ENCODE results near the gene KRT78.

The KRT78 gene

DNA sequence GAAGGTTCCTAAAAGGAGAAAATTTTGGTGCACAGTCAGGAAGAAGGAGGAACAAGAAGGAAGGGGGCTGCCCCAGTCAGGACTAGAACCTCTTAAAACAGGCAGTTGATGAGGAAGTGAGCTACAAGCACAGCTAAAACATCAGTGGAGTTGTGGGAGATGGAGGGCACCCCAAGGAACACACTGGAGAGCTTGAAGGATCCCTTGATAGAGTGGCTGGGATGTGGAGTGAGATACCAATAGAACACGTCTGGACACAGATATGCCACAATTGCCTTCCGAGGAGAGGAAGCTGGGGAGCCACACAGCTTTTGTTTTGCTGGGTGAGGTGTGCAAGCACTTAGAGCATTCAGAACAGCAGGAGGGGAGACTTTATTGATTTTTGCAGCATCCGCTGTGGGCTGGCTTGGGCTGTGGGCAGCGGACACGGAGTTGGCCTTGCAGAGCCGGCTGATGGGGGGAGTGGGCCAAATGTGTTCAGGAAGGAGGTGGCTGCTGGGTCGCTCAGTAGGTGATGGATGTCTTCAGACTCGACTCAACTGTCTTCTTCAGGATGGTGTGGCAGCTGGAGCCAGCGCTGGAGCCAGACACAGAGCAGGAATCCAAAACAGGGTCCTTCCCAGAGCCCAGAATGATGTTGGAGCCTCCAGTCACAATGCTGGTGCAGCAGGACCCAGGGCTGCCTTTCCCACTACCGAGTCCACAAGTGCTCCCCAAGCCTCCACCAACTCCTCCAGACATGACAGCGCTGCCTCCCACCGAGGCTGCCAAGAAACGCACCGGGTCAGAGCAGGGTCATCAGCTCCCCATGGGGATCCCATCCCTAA lies 10.0 kb downstream of the KRT78 start:
- no peak for DNase-seq

DNA sequence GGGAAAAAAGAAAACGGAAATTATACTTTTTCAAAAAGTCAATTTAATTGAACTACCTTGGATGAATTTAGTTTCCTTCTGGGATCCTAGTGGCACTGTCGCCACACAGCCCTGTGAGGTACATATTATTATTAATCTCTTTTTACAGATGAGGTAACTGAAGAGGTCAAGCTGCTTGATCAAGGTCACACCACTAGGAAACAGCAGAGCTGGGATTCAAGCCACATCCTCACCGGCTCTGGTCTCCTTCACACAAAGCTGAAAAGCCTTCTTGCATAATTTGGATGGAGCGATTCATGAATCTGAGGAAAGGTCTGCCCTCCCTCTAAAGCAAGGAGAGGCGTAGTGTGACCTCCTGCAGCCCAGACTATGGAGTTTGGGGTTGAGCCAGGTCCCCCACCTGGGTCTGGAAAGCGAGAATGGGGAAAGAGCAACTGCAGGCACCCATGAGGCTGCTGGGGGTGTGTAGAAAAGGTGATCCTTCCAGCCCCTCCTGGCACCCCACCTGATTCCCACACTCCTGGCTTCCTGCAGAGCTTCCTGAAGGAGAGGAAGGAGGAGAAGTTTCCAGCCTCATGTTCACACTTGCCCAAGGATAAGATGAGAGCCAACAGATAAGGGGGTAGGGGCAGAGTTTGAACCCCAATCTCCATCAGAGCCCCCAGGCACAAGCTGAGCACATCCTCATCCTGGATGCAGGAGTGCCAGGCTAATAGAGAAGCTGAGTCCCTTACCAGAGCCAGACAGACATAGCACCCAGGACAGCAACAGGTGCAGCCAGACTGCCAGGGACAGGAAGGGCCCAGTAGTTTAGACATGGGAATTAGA lies 10.8 kb downstream of the KRT78 start:
- peak; percentile 6 for DNase-seq

DNA sequence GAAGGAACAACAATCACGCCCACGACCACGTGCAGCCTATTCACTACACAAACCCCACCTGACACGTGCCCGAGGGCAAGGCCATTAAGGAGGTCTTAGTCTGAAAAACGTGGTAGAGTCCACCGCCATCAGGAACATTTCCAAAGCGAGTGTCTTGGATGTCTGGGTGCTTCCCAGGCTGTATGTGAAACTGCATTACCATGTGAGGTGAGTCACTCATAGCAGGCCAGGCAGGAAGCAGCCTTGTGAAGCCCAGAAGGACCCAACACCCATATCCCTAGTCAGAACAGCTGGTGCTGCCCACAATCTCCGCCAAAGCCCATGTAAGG lies 11.4 kb downstream of the KRT78 start:
- DNase-seq: no peak

DNA sequence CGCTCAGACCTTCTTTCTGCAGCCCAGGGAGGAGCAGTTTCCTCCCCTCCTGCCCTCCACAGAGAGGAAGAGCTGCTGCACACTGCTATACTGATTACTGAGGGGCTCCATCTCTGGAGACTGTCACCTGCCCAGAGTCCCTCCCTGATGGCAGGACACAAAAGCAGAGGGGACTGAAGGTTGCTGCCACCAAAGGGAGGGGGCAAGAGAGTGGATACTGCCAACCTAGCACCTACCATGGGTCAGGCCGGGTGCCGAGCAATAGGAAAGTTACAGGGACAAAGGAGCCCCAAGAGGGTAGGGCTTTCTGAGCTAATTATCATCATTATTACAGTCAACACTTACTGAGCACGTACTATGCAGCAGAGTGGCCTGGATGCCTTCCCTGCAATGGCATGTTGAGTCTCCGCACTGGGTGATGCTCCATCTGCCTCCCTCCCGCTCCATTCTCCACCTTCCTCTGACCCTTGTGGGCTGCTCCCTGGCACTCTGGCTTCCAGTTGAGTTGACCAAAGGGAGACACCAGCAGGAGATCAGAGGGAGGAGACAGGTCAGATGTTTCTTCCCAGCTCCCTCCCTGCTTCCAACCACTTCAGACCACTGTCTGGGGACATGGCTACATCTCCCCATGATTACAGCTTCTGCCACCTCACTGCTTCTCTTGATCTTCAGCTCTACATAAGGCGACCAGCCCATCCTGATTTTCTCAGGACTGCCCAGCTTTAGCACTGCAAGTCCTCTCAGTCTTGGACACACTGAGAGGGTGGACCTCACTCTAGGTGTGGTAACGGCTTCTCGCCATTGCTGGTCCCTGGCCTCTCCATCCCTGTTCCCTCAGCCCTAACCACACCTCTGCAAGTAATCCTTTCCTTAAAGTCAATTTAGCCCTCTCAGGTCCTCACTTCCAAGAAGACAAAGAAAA lies 12.0 kb downstream of the KRT78 start:
- DNase-seq: no peak

DNA sequence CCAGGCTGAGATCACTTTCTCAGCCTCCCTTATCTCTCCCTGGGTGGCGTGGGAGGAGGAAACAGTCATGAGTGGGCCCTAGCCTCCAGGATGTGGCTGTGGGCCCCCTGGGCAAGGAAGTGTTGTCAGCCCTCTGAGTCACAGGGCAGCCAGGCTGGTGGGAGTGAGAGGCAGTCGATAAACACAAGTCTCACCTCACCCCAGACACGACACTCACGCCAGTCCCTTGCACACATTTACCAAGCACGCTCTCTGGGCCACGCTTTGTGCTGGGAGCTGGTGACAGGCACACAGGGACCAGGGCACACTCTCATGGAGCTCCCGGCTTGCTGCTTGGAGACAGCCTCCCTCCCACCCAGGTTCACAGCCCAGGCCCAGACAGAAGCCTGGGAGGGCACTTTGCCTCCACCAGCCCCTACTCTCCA lies 12.7 kb downstream of the KRT78 start:
- DNase-seq: no peak

DNA sequence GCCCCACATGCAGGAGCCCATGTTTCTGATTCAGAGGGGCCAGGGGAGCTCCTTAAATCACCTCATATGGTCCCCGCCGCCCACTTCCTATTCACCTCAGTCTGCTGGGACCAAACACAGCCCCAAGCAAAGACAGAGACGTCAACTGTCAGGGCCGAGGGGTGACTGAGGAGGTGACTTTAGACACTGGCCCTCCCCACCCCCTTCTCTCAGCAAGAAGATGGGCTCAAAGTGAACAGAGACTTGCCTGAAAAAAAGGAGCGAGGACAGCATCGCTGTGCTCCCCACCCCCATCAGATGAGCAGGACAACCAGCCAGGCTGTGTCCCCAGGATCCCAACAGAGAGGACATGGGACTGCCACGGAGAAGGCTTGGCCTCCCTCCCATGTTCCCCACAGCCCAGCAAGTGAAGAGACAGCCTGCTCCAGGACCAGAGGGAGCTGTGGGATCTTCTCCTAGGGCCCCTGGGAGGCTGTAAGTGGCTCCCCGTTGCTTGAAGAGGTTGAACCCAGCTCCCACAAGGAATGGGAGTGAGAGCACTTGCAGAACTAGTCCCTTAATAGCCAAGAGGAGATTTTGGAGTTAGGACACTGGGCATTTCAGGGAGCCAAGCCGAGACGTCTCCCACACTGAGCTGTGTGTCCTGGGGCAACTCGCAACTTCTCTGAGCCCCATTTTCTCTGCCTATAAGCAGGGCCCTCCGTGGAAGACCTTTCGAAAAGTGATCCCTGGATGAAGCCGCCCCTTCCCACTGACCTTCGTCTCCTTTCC lies 13.3 kb downstream of the KRT78 start:
- no peak for DNase-seq

DNA sequence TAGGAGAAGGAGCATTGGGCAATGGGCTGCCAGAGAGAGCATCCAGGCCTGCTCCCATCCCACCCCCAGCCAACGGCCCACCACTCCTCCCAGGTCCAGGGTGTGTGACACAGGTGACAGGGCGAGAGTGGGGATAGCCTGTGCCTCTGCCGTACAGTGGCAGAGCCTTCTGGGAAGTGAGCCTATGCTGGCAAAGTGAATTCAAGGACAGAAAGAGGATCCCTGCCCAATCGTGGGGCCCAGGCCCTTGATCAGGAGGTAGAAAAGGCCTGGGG lies 14.1 kb downstream of the KRT78 start:
- DNase-seq: no peak

DNA sequence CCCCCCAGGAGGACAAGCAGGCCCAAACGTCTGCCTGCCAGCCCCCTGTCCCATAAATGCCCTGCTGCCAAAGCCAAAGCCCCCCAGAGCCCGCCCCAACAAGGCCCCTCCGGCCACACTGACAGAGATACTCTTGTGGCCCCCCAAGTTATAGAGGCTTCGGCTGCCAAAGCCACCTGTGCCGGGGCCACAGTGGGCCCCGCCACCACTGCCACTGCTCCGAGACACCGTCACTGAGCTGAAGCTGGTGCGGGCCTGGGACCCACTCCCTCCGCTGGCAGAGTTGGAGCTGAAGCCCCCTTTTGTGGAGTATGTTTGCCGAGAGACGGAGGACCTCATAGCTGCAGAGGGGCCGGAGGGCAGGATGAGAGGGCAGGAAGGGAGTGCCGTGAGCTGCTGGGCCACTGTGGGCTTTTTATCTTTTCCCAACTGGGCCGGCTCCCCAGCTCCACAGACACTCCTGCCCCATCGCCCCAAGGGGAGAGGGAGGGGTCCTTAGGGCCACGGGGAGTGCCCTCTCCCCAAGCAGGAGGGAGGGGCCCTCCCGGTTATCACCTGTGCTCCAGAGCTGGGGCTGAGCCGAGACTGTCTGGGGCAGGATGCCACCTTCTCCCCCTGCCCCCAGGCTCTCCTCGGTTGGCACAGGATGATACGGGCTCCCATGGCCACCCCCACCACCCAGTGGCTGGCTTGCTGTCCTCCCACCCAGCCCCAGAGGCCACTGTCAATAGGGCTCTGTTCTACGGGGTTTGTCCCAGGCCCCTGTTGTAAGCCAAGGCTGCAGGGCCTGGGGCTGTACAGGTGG lies 14.7 kb downstream of the KRT78 start, which contains the start of gene KRT79:
KRT79 (minus strand) TSS at position 390 of the 805 bp plus-strand sequence; CDS start at position 339, 51 bp downstream.
- no peak for DNase-seq

DNA sequence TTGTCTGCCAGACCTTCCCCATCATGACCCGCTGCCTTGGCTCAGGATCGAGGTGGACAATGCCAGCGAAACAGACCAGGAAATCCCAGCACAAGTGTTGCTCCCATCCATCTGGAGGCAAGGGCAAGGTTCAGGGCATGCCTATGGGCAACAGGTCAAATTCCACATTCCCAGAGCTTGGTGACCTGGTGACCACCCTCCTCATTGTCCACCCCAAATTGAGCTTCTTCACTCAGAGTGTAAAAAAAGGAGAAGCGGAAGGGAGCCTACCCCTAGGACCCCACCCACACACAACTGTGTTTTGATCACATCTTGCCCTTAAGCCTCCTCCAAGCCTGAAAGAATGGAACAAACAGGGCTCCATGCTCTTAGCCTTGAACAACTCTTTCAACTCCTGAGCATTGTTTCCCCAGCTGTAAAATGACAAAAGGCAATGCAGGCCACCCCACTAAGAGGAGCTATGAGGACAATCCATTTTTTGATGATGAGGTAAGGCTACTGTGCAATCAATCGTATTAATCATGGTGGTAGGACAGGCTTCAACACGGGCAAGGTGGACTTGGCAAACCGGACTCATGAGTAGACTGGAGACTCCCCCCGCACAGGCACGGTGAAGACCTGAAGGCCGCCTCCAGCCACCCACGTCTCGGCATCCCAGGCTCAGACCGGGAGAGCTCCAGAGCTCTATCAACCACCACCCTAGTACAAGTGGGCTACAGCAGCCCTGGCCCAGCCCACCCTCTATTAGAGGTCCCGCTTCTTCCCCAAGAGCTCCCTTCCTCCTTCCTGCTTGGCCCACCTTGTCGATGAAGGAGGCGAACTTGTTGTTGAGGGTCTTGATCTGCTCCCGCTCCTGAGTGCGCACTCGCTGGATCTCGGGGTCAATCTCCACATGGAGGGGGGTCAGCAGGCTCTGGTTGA lies 15.5 kb downstream of the KRT78 start:
- no peak for DNase-seq

DNA sequence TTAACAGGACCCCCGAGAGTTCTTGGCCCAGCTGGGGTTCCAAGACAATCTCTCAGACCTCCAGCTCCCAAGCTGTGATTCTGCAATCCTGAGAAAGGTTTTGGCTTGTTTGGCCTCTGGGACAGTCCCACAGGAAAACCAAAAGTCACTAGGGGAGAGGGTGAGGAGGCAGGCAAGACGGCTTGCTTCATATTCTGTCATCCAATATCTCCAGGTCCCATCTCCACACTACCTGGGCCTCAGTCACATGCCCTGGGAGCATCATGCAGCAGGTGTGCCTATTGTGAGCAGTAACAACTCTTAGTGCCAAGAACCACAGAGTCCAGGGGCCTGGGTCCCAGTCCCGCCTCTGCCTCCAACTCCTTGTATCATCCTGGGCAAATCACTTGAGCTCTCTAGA lies 16.3 kb downstream of the KRT78 start:
- no peak for DNase-seq

DNA sequence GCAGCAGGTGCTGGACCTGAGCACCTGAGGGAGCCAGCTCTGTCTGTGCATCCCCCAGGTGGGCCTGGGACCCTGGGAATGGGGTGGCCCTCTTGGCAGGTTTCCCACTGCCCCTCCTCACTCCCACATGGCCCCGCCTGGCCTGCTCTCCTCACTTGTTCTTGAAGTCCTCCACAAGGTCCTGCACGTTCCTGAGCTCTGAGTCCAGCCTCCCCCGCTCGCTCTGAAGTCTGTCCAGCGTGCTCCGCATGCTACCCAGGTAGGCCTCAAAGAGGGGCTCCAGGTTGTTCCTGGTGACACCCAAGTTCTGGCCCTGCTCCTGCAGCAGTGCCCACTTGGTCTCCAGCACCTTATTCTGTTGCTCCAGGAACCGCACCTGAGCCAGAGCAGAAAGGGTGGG lies 17.5 kb downstream of the KRT78 start:
- DNase-seq: no peak

DNA sequence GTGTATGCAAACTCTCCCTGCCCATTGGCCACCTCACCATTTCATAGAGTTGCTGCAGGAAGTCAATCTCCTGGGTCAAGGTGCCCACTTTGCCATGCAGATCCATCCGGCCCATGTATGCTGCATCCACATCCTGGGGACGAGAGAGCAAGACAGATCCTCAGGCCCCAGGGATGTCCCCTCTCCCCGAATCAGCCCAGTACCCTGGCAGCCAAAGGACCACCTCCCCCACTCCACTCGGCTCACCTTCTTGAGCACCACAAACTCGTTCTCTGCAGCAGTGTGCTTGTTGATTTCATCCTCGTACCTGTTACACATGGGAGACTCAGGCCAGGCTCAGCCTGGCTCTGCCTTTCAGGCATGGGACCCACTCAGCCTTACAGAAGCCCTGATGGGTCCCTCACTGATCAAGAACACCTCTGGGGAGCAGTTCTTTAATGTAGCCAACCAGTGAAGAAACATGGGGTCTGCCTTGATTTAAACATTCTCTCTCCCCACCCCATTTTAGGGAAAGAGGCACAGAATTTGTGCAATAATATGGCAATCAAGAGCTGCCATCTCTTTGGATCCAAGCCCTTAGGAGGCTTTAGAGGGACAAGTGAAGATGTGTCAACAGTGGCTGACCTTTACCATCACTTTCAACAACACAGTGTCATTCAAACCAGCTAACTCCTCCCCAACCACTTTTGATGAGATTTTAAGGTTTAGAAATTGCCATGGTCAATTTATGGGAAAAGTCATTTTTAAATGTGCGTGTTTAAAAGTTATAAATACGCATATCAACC lies 18.6 kb downstream of the KRT78 start:
- DNase-seq: no peak

DNA sequence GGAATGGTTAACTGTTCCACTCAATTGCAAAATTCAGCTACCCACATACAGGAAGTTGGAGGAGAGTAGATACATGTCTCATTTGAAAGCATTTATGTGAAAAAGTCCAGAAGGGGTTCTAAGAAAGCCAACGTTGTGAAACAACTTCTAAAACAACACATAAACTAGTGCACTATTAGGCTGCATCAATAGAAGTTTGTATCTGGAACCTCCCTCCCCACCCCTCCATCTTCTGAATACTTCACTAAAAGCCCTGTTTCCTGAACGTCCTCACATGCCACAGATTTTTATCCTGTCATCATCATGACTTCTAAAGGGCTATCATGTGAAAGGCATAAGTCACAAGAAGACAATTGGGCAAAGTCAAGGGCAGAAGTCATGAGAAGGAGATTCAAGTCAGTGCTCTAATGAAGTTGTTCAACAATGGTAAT lies 20.2 kb downstream of the KRT78 start:
- no peak for DNase-seq

DNA sequence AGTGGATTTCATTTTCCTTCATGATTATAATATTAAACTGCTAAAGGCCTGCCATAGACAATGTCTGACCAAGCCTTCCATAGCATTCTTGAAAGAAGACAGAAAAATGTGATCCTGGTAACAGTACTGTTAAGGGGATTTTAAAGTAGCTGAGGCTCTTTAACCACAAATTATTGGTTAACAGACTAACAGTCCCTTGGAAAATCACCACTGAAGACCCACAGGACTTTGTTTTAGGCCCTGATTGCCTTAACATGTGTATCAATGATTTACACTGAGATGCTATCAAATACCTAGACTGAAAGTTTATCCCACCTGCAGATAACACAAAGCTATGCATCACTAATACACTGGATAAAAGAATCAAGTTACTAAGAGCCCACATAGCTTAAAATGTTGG lies 20.6 kb downstream of the KRT78 start:
- no peak for DNase-seq

DNA sequence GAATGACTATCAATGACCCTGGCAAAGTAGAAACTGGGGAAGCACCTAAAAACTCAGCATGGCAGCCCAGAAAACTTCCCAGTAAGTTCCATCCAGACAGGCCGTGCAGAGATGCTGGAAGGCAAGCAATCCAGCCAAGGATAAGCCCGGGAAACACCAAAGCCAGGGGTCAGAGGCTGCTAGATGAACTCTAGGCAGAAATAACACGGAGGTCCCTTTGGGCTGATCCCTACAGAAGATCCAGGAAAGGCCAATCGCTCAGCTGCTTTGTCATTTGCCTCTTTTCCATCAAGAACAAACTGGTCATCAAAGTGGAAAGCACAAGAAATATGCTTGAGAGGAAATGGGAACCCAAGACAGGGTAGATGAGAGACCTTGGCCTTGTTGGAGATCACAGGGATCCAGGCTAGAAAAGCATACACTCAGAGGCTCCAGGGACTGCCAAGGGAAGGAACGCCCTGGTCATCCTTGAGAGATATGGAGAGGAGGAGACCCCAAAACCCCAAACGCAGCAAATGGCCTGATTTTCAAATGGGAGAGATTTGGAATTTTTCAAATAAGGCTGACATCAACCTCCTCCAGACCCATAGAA lies 21.2 kb downstream of the KRT78 start:
- no peak for DNase-seq

DNA sequence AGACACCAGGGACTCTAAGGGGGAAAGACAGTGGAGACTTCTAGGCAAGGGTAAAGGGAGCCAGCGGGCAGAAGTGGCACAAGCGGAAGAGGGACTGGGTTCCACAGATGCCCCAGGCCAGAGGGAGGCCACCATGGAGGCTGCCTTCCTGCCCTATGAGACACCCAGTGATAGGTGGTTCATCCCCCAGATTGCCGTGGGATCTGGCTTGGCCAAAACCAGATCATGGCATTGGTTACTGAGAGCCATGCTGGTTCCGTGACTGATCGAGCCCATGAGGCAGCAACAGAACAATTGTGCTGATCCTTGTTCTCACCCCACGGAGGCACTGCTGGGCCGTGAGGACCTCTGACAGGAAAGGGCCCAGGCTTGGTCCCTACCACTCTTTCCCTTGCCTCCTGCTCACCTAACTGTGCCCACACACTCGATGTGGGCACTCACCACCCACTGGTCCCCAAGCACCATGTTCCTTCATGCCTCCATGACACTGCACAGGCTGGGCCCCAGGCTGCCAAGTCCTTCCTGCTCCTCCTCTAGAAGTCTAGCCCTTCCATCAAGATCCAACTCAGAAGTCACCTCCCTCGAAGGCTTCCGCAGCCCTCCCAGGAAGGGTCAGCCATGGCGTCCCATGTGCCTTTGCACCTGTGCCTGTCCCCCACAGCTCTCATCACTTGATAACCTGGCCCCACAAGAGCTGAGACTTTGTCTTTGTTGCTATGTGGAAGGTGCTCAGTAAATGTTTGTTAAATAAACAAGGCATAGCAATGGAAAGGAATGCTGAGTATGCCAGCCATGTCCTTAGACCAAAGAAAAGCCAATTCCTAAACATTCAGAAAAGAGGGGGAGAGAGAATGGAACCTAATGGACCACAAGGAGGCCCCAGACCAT lies 21.9 kb downstream of the KRT78 start:
- DNase-seq: no peak

DNA sequence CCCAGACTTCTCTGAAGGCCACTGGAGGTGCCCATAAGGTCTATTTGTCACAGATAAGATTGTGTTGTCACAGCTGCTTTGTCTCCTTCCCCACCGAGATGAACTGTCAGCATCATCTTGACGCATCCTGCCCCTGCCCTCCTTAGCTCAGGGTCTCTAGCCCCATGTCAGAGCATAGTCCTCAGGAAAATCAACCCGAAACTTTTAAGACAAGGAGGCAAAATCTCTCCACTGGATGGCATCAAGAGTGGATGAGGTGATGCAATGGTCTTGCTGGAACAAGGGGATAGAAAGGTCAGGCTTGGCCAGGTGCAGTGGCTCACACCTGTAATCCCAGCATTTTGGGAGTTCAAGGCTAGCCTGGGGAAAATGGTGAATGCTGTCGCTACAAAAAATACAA lies 22.8 kb downstream of the KRT78 start:
- no peak for DNase-seq

DNA sequence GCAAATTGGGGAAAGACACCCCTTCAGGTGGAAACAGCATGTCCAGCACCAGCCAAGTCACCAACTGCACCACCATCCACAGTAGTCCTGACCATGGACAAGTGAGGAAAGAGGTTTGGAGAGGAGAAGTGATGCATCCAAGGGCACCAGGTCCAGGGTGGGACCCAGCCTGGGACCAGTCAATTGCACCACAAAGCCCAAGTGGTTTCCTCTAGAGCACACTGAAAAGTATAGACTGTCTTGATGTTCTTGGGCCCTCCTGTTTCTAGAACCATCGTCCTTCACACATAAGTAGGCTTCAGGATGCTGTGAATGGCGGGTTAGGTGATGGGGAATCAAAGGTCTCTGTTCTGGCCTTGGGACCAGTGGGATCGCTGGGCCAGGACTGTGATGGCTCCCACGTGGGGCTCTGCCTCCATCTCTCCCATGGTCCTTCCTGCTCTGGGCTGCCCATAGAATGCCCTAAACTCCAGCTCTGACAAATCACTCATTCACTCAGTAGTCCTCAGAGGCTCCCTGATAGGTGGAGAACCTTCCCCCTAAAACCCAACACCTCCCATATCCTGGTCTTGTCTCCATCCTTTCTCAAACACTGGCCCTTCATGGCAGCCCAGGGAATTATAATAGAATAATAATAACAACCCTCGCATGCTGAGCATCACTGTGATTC lies 23.9 kb downstream of the KRT78 start:
- DNase-seq: no peak
